Sigmoid colon (tissue), 4 donors: ENCODE measurements around the gene DAPK2.

Experiments used
- EP300 ChIP-seq, 4 donors: sonication (generic); formaldehyde crosslinking; IDR thresholded peaks; one replicate each; pipeline ENCODE4 v1.6.1; 2017; ENCODE audit warnings: antibody characterized with exemption in 4 of 4
- TF ChIP-seq, protein P1 (sequence below), 4 experiments: fragments of 450-650 bp in 3 of 4; fragments of 200-600 bp in 1 of 4; IDR thresholded peaks; one replicate each; pipeline ENCODE4 v1.5.1; 2016 to 2019; ENCODE audit warnings: antibody characterized with exemption in 4 of 4, mild to moderate bottlenecking in 3 of 4, moderate library complexity in 2 of 4

DNA sequence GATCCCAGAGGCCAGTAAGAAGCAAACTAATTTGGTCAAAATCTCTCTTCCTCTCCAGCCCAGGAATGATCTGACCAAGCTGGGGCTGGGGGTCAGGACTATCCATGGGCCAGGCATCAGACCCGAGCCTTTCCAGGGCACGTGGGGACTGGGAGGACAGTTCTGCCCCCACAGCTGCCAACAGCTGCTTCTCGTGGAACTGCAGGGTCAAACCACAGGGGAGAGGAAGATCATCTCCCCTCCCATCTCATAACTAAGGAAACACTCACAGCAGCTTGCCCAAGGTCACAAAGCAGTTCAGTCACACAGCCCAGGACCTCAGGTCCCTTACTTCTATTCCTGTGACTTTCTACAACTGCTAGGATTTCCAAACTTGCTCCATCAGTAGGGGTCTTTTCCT lies 47.1 kb downstream of the DAPK2 start:
- TF ChIP-seq, protein P1, sequence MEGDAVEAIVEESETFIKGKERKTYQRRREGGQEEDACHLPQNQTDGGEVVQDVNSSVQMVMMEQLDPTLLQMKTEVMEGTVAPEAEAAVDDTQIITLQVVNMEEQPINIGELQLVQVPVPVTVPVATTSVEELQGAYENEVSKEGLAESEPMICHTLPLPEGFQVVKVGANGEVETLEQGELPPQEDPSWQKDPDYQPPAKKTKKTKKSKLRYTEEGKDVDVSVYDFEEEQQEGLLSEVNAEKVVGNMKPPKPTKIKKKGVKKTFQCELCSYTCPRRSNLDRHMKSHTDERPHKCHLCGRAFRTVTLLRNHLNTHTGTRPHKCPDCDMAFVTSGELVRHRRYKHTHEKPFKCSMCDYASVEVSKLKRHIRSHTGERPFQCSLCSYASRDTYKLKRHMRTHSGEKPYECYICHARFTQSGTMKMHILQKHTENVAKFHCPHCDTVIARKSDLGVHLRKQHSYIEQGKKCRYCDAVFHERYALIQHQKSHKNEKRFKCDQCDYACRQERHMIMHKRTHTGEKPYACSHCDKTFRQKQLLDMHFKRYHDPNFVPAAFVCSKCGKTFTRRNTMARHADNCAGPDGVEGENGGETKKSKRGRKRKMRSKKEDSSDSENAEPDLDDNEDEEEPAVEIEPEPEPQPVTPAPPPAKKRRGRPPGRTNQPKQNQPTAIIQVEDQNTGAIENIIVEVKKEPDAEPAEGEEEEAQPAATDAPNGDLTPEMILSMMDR (IDR thresholded peaks at IDR 0.05), result no peak
- TF ChIP-seq EP300 (IDR thresholded peaks at IDR 0.05), result no peak
